Epithelial cell of umbilical artery (primary cell): ENCODE data around the gene ST6GAL2. TPM values are rescaled to one million over a fixed set of nuclear protein-coding genes. Genes with fewer than 3 reads are reported as not detected.

Experiments used
- total RNA-seq: library from RNA; depleted of rRNA; stranded (reverse); fragments of >200 nt; gene quantifications from 2 replicates; pipeline ENCODE4 v1.2.3, GENCODE V29; 2014

ST6GAL2 gene
- not detected in 2 replicates for total RNA-seq

GRCh38 chr2:106885971-106886915 lies at the start of gene ST6GAL2:
ST6GAL2 (minus strand) TSS chr2:106886167; CDS start chr2:106843977, 42,190 bp downstream.

